PC-9 (cell line): Measurements from ENCODE around the gene ZNF441.

Experiments
- CTCF ChIP-seq: fragments of 200-600 bp; sonication (generic); conservative IDR thresholded peaks from 2 replicates; pipeline ENCODE4 v1.6.1; 2017; ENCODE audit warnings: mixed run types, antibody characterized with exemption, mild to moderate bottlenecking, moderate library complexity
- EZH2 ChIP-seq: fragments of 200-600 bp; sonication (generic); IDR thresholded peaks from 2 replicates; pipeline ENCODE4 v1.8.0; 2017; ENCODE audit warnings: antibody characterized with exemption, low read depth

DNA sequence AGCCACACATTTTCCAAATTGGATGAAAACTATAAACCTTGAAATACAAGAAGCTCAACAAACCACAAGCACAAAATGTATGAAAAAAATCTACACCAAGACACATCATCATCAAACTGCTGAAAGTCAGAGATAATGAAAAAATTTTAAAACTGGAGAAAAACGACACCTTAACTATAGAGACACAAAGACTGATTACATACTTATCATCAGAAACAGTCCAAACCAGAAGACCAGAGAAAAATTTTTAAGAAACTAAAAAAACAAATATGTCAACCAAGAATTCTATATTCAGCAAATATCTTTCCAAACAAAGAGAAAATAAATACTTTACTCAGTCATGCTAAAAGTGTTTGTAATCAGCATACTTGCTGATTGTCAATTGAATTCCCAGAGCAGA, 19.5 kb upstream of the ZNF441 start:
- TF ChIP-seq CTCF = no peak
- TF ChIP-seq EZH2 = no peak
